B cell (primary cell): ENCODE results near the gene FFAR2. TPM values are rescaled to one million over a fixed set of nuclear protein-coding genes. Genes with fewer than 3 reads are reported as not detected.
"Not testable (repeated sequence)": the region's sequence is repeated elsewhere in the genome, so short reads cannot be mapped to it uniquely, and the experiment has no call there.

Experiments
- ATAC-seq: fragments of 200-7000 bp; cut with Tn5 transposase; one replicate; pipeline ENCODE4 v1.10.0; 2021; ENCODE audit warnings: low read depth, mild to moderate bottlenecking, moderate number of reproducible peaks, moderate library complexity
- CTCF ChIA-PET: fragments of 350-600 bp; sonication (Branson Sonifier 250); formaldehyde crosslinking; loops from one replicate; lab custom pipeline; 2021; ENCODE audit warnings: antibody characterized with exemption, inconsistent platforms; lab: Charles Lee
- POLR2A ChIA-PET: fragments of 350-600 bp; sonication (Branson Sonifier 250); formaldehyde crosslinking; loops from one replicate; lab custom pipeline; 2021; ENCODE audit warnings: antibody characterized with exemption; lab: Charles Lee
- DNase-seq: peaks from one replicate; pipeline ENCODE4 v3.0.0; 2013
- H2AFZ ChIP-seq: 2 replicates; pipeline ENCODE4 v1.6.1; 2012; ENCODE audit warnings: mild to moderate bottlenecking, low read depth, low read length; ENCODE audit not compliant: insufficient read depth, poor library complexity, severe bottlenecking
- H3K27ac ChIP-seq, 2 donors: 1 replicate in 1 of 2; 2 replicates in 1 of 2; pipeline ENCODE4 v1.5.1; 2012 to 2013; ENCODE audit warnings: low read length in 2 of 2, mild to moderate bottlenecking in 2 of 2, moderate library complexity in 1 of 2
- H3K27me3 ChIP-seq, 4 experiments: fragments of 200-600 bp in 1 of 4; sonication (generic) in 1 of 4; replicated peaks in 1 of 4; 1 replicate in 2 of 4; 2 replicates in 2 of 4; pipeline versions ENCODE4 v1.6.1 to v1.7.0; 2013 to 2016; ENCODE audit warnings: low read length in 3 of 4, mild to moderate bottlenecking in 2 of 4, mixed read lengths in 1 of 4, moderate library complexity in 1 of 4; ENCODE audit not compliant: insufficient read depth in 4 of 4, control insufficient read depth in 3 of 4; ENCODE audit errors: control extremely low read depth in 1 of 4
- H3K36me3 ChIP-seq, 2 experiments: replicated peaks in 1 of 2; 1 replicate in 1 of 2; 2 replicates in 1 of 2; pipeline versions ENCODE4 v1.6.1 to v1.7.1; 2013; ENCODE audit warnings: low read length in 1 of 2; ENCODE audit not compliant: insufficient read depth in 2 of 2, control insufficient read depth in 1 of 2; ENCODE audit errors: control extremely low read depth in 1 of 2, extremely low read depth in 1 of 2
- H3K4me1 ChIP-seq, 2 donors: fragments of 200-600 bp in 1 of 2; sonication (generic) in 1 of 2; 1 replicate in 1 of 2; 2 replicates in 1 of 2; pipeline versions ENCODE4 v1.5.1 to v1.6.1; 2013 to 2017; ENCODE audit warnings: low read length in 2 of 2; ENCODE audit not compliant: control insufficient read depth in 2 of 2, insufficient read depth in 2 of 2
- H3K4me2 ChIP-seq: replicated peaks from 2 replicates; pipeline ENCODE3; 2012; ENCODE audit warnings: mild to moderate bottlenecking, low read depth, low read length; ENCODE audit not compliant: poor library complexity, severe bottlenecking
- H3K4me3 ChIP-seq, 5 experiments: fragments of 200-600 bp in 1 of 5; sonication (generic) in 1 of 5; 1 replicate in 3 of 5; 2 replicates in 2 of 5; pipeline versions ENCODE4 v1.5.1 to v1.7.0; 2011 to 2016; ENCODE audit warnings: low read length in 4 of 5, mild to moderate bottlenecking in 4 of 5, low read depth in 2 of 5, control low read depth in 1 of 5, moderate library complexity in 1 of 5; ENCODE audit not compliant: insufficient read depth in 1 of 5; ENCODE audit errors: control extremely low read depth in 1 of 5, extremely low read depth in 1 of 5
- H3K79me2 ChIP-seq: fragments of 200-600 bp; sonication (generic); one replicate; pipeline ENCODE4 v1.6.0; 2016; ENCODE audit warnings: low read length; ENCODE audit not compliant: control insufficient read depth, insufficient read depth
- H3K9ac ChIP-seq: fragments of 200-600 bp; sonication (generic); 2 replicates; pipeline ENCODE4 v1.6.1; 2017; ENCODE audit warnings: mild to moderate bottlenecking, low read length, moderate library complexity
- H3K9me3 ChIP-seq, 3 donors: one replicate each; pipeline versions ENCODE4 v1.6.1 to v1.7.1; 2013; ENCODE audit warnings: low read length in 2 of 3; ENCODE audit not compliant: control insufficient read depth in 2 of 3, insufficient read depth in 1 of 3; ENCODE audit errors: control extremely low read depth in 1 of 3
- H4K20me1 ChIP-seq: 2 replicates; pipeline ENCODE4 v1.6.0; 2012; ENCODE audit warnings: mild to moderate bottlenecking, low read length; ENCODE audit not compliant: insufficient read depth, control insufficient read depth, poor library complexity, severe bottlenecking
- H3K27ac Mint-ChIP-seq: one replicate; pipeline ENCODE4 v1.8.0; 2021; ENCODE audit warnings: mixed read lengths
- H3K27me3 Mint-ChIP-seq: one replicate; pipeline ENCODE4 v1.8.0; 2021; ENCODE audit warnings: mixed read lengths
- H3K4me1 Mint-ChIP-seq: one replicate; pipeline ENCODE4 v1.8.0; 2021; ENCODE audit warnings: mixed read lengths
- H3K4me3 Mint-ChIP-seq: one replicate; pipeline ENCODE4 v1.8.0; 2021; ENCODE audit warnings: mixed read lengths
- H3K9me3 Mint-ChIP-seq: one replicate; pipeline ENCODE4 v1.8.0; 2022; ENCODE audit warnings: mixed read lengths; ENCODE audit not compliant: insufficient read depth
- CTCF ChIP-seq: fragments of 200-600 bp; IDR thresholded peaks from one replicate; pipeline ENCODE4 v1.8.0; 2022; ENCODE audit warnings: antibody characterized with exemption, mild to moderate bottlenecking
- EZH2 ChIP-seq: IDR thresholded peaks from 2 replicates; pipeline ENCODE4 v1.6.1; 2012; ENCODE audit warnings: borderline replicate concordance, low read depth, mild to moderate bottlenecking, moderate library complexity, low read length; ENCODE audit not compliant: insufficient read depth, poor library complexity, severe bottlenecking
- WGBS: methylation state at CpG from one replicate; pipeline ENCODE4 v1.1.5; 2013; ENCODE audit warnings: missing lambda C conversion rate; ENCODE audit not compliant: insufficient coverage; 5-methylcytosine and 5-hydroxymethylcytosine counted together
- intact Hi-C: fragments of 100-400 bp; cut with micrococcal nuclease; formaldehyde crosslinking; loops from one replicate; pipeline ENCODE4 v1.10.0; 2022
- polyA plus RNA-seq: library from polyadenylated mRNA; depleted of rRNA; stranded (reverse); fragments of >200 nt; gene quantifications from 2 replicates; pipeline ENCODE4 v1.2.3, GENCODE V29; 2012
- total RNA-seq, 2 donors: library from RNA; stranded (reverse); fragments of 120-200 nt in 1 of 2; gene quantifications; 1 replicate in 1 of 2; 2 replicates in 1 of 2; pipeline versions ENCODE4 v1.2.3 to v1.2.4, GENCODE V29; 2013 to 2022

The FFAR2 gene
- total and polyA plus RNA-seq, 2 donors (not counting 1 experiment from before 2014, with no cell fraction given): 0.31 TPM; not detected in 1

DNA sequence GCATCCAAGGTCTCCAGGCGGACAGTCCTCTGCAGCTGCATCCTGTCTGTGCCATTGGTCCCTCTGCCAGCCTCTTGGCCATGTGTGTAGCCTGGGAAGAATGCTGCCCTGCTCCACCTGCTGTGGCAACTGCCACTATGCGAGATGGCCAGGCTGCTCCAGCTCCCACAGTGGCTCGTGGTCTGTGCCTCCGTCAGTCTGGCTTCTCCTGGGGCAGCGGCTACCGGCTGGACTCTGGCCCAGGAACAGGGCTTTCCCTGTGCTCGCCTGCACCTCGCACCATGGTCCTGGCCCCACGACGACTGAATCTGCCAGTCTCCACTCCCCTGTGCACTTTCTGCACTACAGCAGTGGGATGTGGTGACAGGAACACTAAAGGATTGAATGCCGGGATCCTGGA lies 26.7 kb upstream of the FFAR2 start:
- no peak overlapping the region for H2AFZ ChIP-seq
- no peak overlapping the region for H3K27ac Mint-ChIP-seq
- H3K27ac ChIP-seq: no peak overlapping the region
- no peaks in the 10 kb centered on the region for H3K9me3 Mint-ChIP-seq
- no peak overlapping the region for H3K9ac ChIP-seq
- H3K27me3 ChIP-seq: peaks cover 0 to 6% (median 2%) of the 10 kb centered on the region in 4 experiments
- TF ChIP-seq CTCF (no peak), EZH2 (no peak)
- H3K36me3 ChIP-seq: no peaks in the 10 kb centered on the region
- no peaks in the 10 kb centered on the region for H3K79me2 ChIP-seq
- no peaks in the 10 kb centered on the region for H3K9me3 ChIP-seq
- no peak overlapping the region for H3K4me3 Mint-ChIP-seq
- H3K4me1 ChIP-seq: peaks cover 3 to 4% of the 10 kb centered on the region in 2 donors
- intact Hi-C loops: no loop called here
- peaks cover 10% of the 10 kb centered on the region for H3K4me1 Mint-ChIP-seq
- 90% methylated on average over 8 of the region's 11 CpGs for WGBS
- DNase-seq (no peak), ATAC-seq (no peak)
- ChIA-PET CTCF (interaction anchor here (1.8 to 2.1 kb wide), 2 partner anchors 8 to 47 kb away, joined by 6 to 20 read pairs; no protein-coding TSS in a partner anchor), POLR2A (interaction anchor here (0.6 kb wide), 1 partner anchor 43 kb away, joined by 5 read pairs; no protein-coding TSS in a partner anchor)
- no peak overlapping the region for H3K4me3 ChIP-seq
- no peak overlapping the region for H3K4me2 ChIP-seq
- H4K20me1 ChIP-seq: no peaks in the 10 kb centered on the region
- peaks cover 30% of the 10 kb centered on the region for H3K27me3 Mint-ChIP-seq

DNA sequence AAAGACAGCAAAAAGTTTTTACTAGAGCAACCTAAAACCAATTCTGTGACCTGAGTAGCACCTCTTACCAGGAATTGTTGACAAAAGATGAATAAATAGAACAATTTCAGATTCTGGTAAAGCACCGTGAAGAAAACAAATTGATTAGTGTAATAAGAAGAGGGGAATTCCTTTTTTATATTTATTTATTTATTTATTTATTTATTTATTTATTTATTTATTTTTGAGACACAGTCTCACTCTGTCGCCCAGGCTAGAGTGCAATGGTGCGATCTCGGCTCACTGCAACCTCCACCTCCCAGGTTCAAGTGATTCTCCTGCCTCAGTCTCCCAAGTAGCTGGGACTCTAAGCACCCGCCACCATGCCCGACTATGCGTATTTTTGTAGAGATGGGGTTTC lies 24.7 kb upstream of the FFAR2 start:
- H3K27ac Mint-ChIP-seq, H3K4me3 ChIP-seq, ATAC-seq, H3K4me1 Mint-ChIP-seq, H3K79me2 ChIP-seq, H3K9me3 ChIP-seq, H2AFZ ChIP-seq, H4K20me1 ChIP-seq, H3K9ac ChIP-seq, H3K27ac ChIP-seq, H3K4me1 ChIP-seq, H3K36me3 ChIP-seq, H3K27me3 ChIP-seq, intact Hi-C loops, H3K4me2 ChIP-seq, H3K9me3 Mint-ChIP-seq, CTCF ChIA-PET, DNase-seq, H3K4me3 Mint-ChIP-seq: not testable (repeated sequence)
- POLR2A ChIA-PET: interaction anchor here (0.6 kb wide), 1 partner anchor 90 kb away, joined by 5 read pairs; no protein-coding TSS in a partner anchor
- WGBS: 100% methylated on average over 3 of the region's 7 CpGs
- peaks cover 12% of the 10 kb centered on the region for H3K27me3 Mint-ChIP-seq
